Astrocyte (in vitro differentiated cells and primary cell): Measurements from ENCODE around the gene ECM1. TPM values are rescaled to one million over a fixed set of nuclear protein-coding genes. Genes with fewer than 3 reads are reported as not detected.

Experiments
- DNase-seq: peaks from one replicate; pipeline ENCODE4 v3.0.0-alpha.2; 2010; ENCODE audit warnings: low read depth
- FAIRE-seq: peaks from 2 replicates; lab custom pipeline; 2011; peaks lifted over from hg19 to GRCh38; lab: Jason Lieb, UNC
- H2AFZ ChIP-seq: 2 replicates; pipeline ENCODE4 v1.6.0; 2012; ENCODE audit warnings: low read depth, low read length, inconsistent platforms
- H3K27ac ChIP-seq: 2 replicates; pipeline ENCODE4 v1.5.1; 2011; ENCODE audit warnings: low read depth, low read length, inconsistent platforms
- H3K27me3 ChIP-seq: 2 replicates; pipeline ENCODE4 v1.6.0; 2011; ENCODE audit warnings: low read length, inconsistent platforms; ENCODE audit not compliant: insufficient read depth
- H3K36me3 ChIP-seq: 2 replicates; pipeline ENCODE4 v1.5.1; 2011; ENCODE audit warnings: low read length, inconsistent platforms; ENCODE audit not compliant: insufficient read depth
- H3K4me1 ChIP-seq: 2 replicates; pipeline ENCODE4 v1.5.1; 2011; ENCODE audit warnings: low read length, inconsistent platforms; ENCODE audit not compliant: insufficient read depth
- H3K4me2 ChIP-seq: 2 replicates; pipeline ENCODE4 v1.6.0; 2012; ENCODE audit warnings: low read length, inconsistent platforms
- H3K4me3 ChIP-seq: 2 replicates; pipeline ENCODE4 v1.5.1; 2011; ENCODE audit warnings: low read depth, mild to moderate bottlenecking, low read length, inconsistent platforms; ENCODE audit not compliant: insufficient read depth
- H3K79me2 ChIP-seq: 2 replicates; pipeline ENCODE4 v1.6.0; 2012; ENCODE audit warnings: mild to moderate bottlenecking, low read length, inconsistent platforms; ENCODE audit not compliant: insufficient read depth
- H3K9ac ChIP-seq: 2 replicates; pipeline ENCODE4 v1.6.0; 2012; ENCODE audit warnings: mild to moderate bottlenecking, low read length, inconsistent platforms
- H3K9me3 ChIP-seq: 2 replicates; pipeline ENCODE4 v1.5.1; 2012; ENCODE audit warnings: low read depth, mild to moderate bottlenecking, low read length, inconsistent platforms; ENCODE audit not compliant: insufficient read depth
- H4K20me1 ChIP-seq: 2 replicates; pipeline ENCODE4 v1.6.0; 2012; ENCODE audit warnings: low read length, inconsistent platforms; ENCODE audit not compliant: insufficient read depth
- H3K27ac Mint-ChIP-seq: one replicate; pipeline ENCODE4 v1.8.0; 2021; ENCODE audit warnings: mild to moderate bottlenecking, mixed read lengths; ENCODE audit not compliant: unreplicated experiment
- H3K27me3 Mint-ChIP-seq: one replicate; pipeline ENCODE4 v1.8.0; 2021; ENCODE audit warnings: low read depth, mixed read lengths; ENCODE audit not compliant: unreplicated experiment
- H3K36me3 Mint-ChIP-seq: one replicate; pipeline ENCODE4 v1.8.0; 2021; ENCODE audit warnings: low read depth, mixed read lengths; ENCODE audit not compliant: unreplicated experiment
- H3K4me1 Mint-ChIP-seq: one replicate; pipeline ENCODE4 v1.8.0; 2021; ENCODE audit warnings: low read depth, mixed read lengths; ENCODE audit not compliant: unreplicated experiment
- H3K4me3 Mint-ChIP-seq: one replicate; pipeline ENCODE4 v1.8.0; 2021; ENCODE audit warnings: mild to moderate bottlenecking, moderate library complexity, mixed read lengths; ENCODE audit not compliant: unreplicated experiment
- H3K9me3 Mint-ChIP-seq: one replicate; pipeline ENCODE4 v1.8.0; 2021; ENCODE audit warnings: mild to moderate bottlenecking, mixed read lengths; ENCODE audit not compliant: unreplicated experiment
- CTCF ChIP-seq: IDR thresholded peaks from 2 replicates; pipeline ENCODE4 v1.5.1; 2011; ENCODE audit warnings: low read depth, mild to moderate bottlenecking, inconsistent platforms, low read length, moderate library complexity; ENCODE audit not compliant: insufficient read depth
- EZH2 ChIP-seq: IDR thresholded peaks from 2 replicates; pipeline ENCODE4 v1.6.1; 2012; ENCODE audit warnings: mild to moderate bottlenecking, low read length, inconsistent platforms; ENCODE audit not compliant: insufficient read depth
- total RNA-seq: library from RNA; stranded (reverse); gene quantifications from 2 replicates; pipeline ENCODE4 v1.2.1, GENCODE V29; 2021

ECM1 gene
- total RNA-seq, 1 donor from 2014 or later: 26.0 TPM

- no peak overlapping the region for H3K4me3 Mint-ChIP-seq
- no peak overlapping the region for H3K27ac Mint-ChIP-seq
- DNase-seq: no peak
- H3K9me3 Mint-ChIP-seq: no peaks in the 10 kb centered on the region
- no peaks in the 10 kb centered on the region for H3K27me3 Mint-ChIP-seq
- Histone ChIP-seq H3K9me3 (no peaks in the 10 kb centered on the region), H3K36me3 (peaks cover 5% of the 10 kb centered on the region), H3K27ac (no peak overlapping the region), H4K20me1 (no peaks in the 10 kb centered on the region), H3K4me3 (no peak overlapping the region), H3K4me1 (peaks cover 9% of the 10 kb centered on the region), H3K27me3 (no peaks in the 10 kb centered on the region), H3K4me2 (no peak overlapping the region), H3K79me2 (no peaks in the 10 kb centered on the region), H3K9ac (no peak overlapping the region), H2AFZ (no peak overlapping the region)
- H3K36me3 Mint-ChIP-seq: peaks cover 5% of the 10 kb centered on the region
- TF ChIP-seq CTCF: no peak
- TF ChIP-seq EZH2: no peak
- no peak for FAIRE-seq
- peaks cover 21% of the 10 kb centered on the region for H3K4me1 Mint-ChIP-seq
Measured at GRCh38 chr1:150476754-150477153, 31.2 kb upstream of the ECM1 start.

GRCh38 chr1:150477320-150477719 is 30.6 kb upstream of the ECM1 start:
- Histone ChIP-seq H3K4me2 (peak overlapping the region; percentile 39), H3K9me3 (no peaks in the 10 kb centered on the region), H3K9ac (no peak overlapping the region), H3K4me3 (no peak overlapping the region), H3K36me3 (no peaks in the 10 kb centered on the region), H3K27ac (no peak overlapping the region), H2AFZ (no peak overlapping the region), H3K79me2 (no peaks in the 10 kb centered on the region), H3K27me3 (no peaks in the 10 kb centered on the region), H4K20me1 (no peaks in the 10 kb centered on the region), H3K4me1 (peaks cover 9% of the 10 kb centered on the region)
- FAIRE-seq (no peak), DNase-seq (no peak)
- TF ChIP-seq EZH2: no peak
- TF ChIP-seq CTCF: no peak
- H3K4me1 Mint-ChIP-seq: peaks cover 21% of the 10 kb centered on the region
- H3K27me3 Mint-ChIP-seq: no peaks in the 10 kb centered on the region
- no peak overlapping the region for H3K27ac Mint-ChIP-seq
- no peaks in the 10 kb centered on the region for H3K9me3 Mint-ChIP-seq
- H3K4me3 Mint-ChIP-seq: no peak overlapping the region
- peaks cover under 1% of the 10 kb centered on the region for H3K36me3 Mint-ChIP-seq

GRCh38 chr1:150477733-150478132 is 30.2 kb upstream of the ECM1 start:
- no peaks in the 10 kb centered on the region for H3K9me3 Mint-ChIP-seq
- Histone ChIP-seq H3K27me3 (no peaks in the 10 kb centered on the region), H2AFZ (no peak overlapping the region), H3K36me3 (no peaks in the 10 kb centered on the region), H3K27ac (no peak overlapping the region), H3K4me2 (peak overlapping the region; percentile 39), H3K9ac (no peak overlapping the region), H4K20me1 (no peaks in the 10 kb centered on the region), H3K4me3 (no peak overlapping the region), H3K79me2 (no peaks in the 10 kb centered on the region), H3K4me1 (peaks cover 9% of the 10 kb centered on the region), H3K9me3 (no peaks in the 10 kb centered on the region)
- FAIRE-seq (no peak), DNase-seq (peak; percentile 32)
- H3K36me3 Mint-ChIP-seq: no peaks in the 10 kb centered on the region
- H3K4me3 Mint-ChIP-seq: no peak overlapping the region
- H3K27ac Mint-ChIP-seq: no peak overlapping the region
- no peaks in the 10 kb centered on the region for H3K27me3 Mint-ChIP-seq
- peaks cover 21% of the 10 kb centered on the region for H3K4me1 Mint-ChIP-seq
- TF ChIP-seq EZH2: no peak
- no peak for TF ChIP-seq CTCF
